Fibroblast of pulmonary artery (primary cell): ENCODE measurements around the gene CNTN2.

Experiments
- DNase-seq: peaks from one replicate; pipeline ENCODE4 v3.0.0-alpha.2; 2010; ENCODE audit warnings: low read depth
- H3K4me3 ChIP-seq: replicated peaks from 2 replicates; pipeline ENCODE4 v1.5.1; 2011; ENCODE audit warnings: low read depth, mild to moderate bottlenecking, control low read depth, low read length, moderate library complexity
- CTCF ChIP-seq: IDR thresholded peaks from 2 replicates; pipeline ENCODE4 v1.5.1; 2011; ENCODE audit warnings: mild to moderate bottlenecking, control low read depth, low read length, inconsistent platforms; ENCODE audit errors: missing control alignments

CNTN2 gene

GRCh38 chr1:205030241-205030640 is 12.8 kb upstream of the CNTN2 start:
- TF ChIP-seq CTCF: no peak
- DNase-seq: no peak
- H3K4me3 ChIP-seq: no peak overlapping the region

GRCh38 chr1:205030896-205031295 is 12.1 kb upstream of the CNTN2 start:
- no peak for DNase-seq
- no peak overlapping the region for H3K4me3 ChIP-seq
- TF ChIP-seq CTCF: no peak

- no peak overlapping the region for H3K4me3 ChIP-seq
- no peak for TF ChIP-seq CTCF
- DNase-seq: no peak
Observed at GRCh38 chr1:205032508-205032907, 10.5 kb upstream of the CNTN2 start.

GRCh38 chr1:205037539-205037938 is 5.5 kb upstream of the CNTN2 start:
- TF ChIP-seq CTCF: no peak
- DNase-seq: no peak
- H3K4me3 ChIP-seq: no peak overlapping the region

- no peak for DNase-seq
- H3K4me3 ChIP-seq: no peak overlapping the region
- no peak for TF ChIP-seq CTCF
Observed at GRCh38 chr1:205038132-205038786, 4.8 kb upstream of the CNTN2 start.

GRCh38 chr1:205041001-205041715 is 1.9 kb upstream of the CNTN2 start:
- no peak for TF ChIP-seq CTCF
- DNase-seq: no peak
- no peak overlapping the region for H3K4me3 ChIP-seq
